Measurements from ENCODE around the gene RCC2.

RCC2 gene

GRCh38 chr1:17361687-17362086 is 77.8 kb downstream of the RCC2 start:
- DNase-seq (ENCODE audit: low spot score): no peak
- TF ChIP-seq CTCF (IDR thresholded peaks at IDR 0.05; ENCODE audit: extremely low read depth, insufficient read depth, missing control alignments): no peak
- in situ Hi-C loops (cut with MboI; ENCODE audit: low pct_unique_long_range_greater_than_20kb, low sequenced_read_pairs, unreplicated experiment): no loop called here

GRCh38 chr1:17360272-17360956 is 79.1 kb downstream of the RCC2 start:
- no peak for DNase-seq (ENCODE audit: low spot score)
- in situ Hi-C loops (cut with MboI; ENCODE audit: low pct_unique_long_range_greater_than_20kb, low sequenced_read_pairs, unreplicated experiment): no loop called here
- TF ChIP-seq CTCF (IDR thresholded peaks at IDR 0.05; ENCODE audit: extremely low read depth, insufficient read depth, missing control alignments): no peak

- DNase-seq (ENCODE audit: low spot score): no peak
- in situ Hi-C loops (cut with MboI; ENCODE audit: low pct_unique_long_range_greater_than_20kb, low sequenced_read_pairs, unreplicated experiment): no loop called here
- no peak for TF ChIP-seq CTCF (IDR thresholded peaks at IDR 0.05; ENCODE audit: extremely low read depth, insufficient read depth, missing control alignments)
These were observed 79.7 kb downstream of the RCC2 start for GRCh38 chr1:17359808-17360207.

DNA sequence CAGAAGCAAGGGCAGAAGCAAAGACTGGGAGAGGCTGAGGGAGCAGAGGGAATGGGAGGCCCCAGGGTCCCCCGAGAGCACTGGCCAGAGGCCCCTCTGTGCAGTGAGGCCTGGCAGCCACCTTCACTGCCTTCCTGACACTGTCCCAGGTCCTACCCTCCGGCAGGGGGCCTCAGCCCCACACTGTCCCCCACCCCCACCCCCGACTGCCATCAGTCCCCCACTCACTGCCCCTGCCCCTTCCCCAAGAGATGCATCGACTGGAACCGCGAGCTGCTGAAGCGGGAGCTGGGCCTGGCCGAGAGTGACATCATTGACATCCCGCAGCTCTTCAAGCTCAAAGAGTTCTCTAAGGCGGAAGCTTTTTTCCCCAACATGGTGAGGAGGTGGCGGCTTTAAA is 80.4 kb downstream of the RCC2 start:
- no peak for DNase-seq (ENCODE audit: low spot score)
- in situ Hi-C loops (cut with MboI; ENCODE audit: low pct_unique_long_range_greater_than_20kb, low sequenced_read_pairs, unreplicated experiment): no loop called here
- no peak for TF ChIP-seq CTCF (IDR thresholded peaks at IDR 0.05; ENCODE audit: extremely low read depth, insufficient read depth, missing control alignments)

GRCh38 chr1:17358557-17358956 is 80.9 kb downstream of the RCC2 start:
- no peak for DNase-seq (ENCODE audit: low spot score)
- no peak for TF ChIP-seq CTCF (IDR thresholded peaks at IDR 0.05; ENCODE audit: extremely low read depth, insufficient read depth, missing control alignments)
- in situ Hi-C loops (cut with MboI; ENCODE audit: low pct_unique_long_range_greater_than_20kb, low sequenced_read_pairs, unreplicated experiment): no loop called here

Measured in GM13977 (cell line).